GM12801 (cell line): ENCODE results near the gene LCLAT1.

Source experiments
- CTCF ChIP-seq: IDR thresholded peaks from one replicate; pipeline ENCODE4 v1.5.1; 2011; ENCODE audit warnings: control low read depth; ENCODE audit not compliant: insufficient read length; ENCODE audit errors: extremely low read depth

The LCLAT1 gene

GRCh38 chr2:30447149-30448045 lies at the start of gene LCLAT1:
Gene LCLAT1, plus strand, starts transcription at chr2:30447246. Its CDS starts 78,345 bp downstream, at chr2:30525591.
- no peak for TF ChIP-seq CTCF

GRCh38 chr2:30398084-30398873 lies 48.8 kb upstream of the LCLAT1 start:
- TF ChIP-seq CTCF: no peak

GRCh38 chr2:30400151-30400954 lies 46.7 kb upstream of the LCLAT1 start:
- no peak for TF ChIP-seq CTCF

GRCh38 chr2:30402441-30403182 lies 44.4 kb upstream of the LCLAT1 start:
- TF ChIP-seq CTCF: no peak

GRCh38 chr2:30403592-30404312 lies 43.3 kb upstream of the LCLAT1 start:
- TF ChIP-seq CTCF: no peak

GRCh38 chr2:30404319-30405259 lies 42.5 kb upstream of the LCLAT1 start:
- no peak for TF ChIP-seq CTCF
